Activated CD8-positive, alpha-beta memory T cell treated with anti-CD3 and anti-CD28 coated beads, Interleukin-2, amount 50 U/mL, for 24 hours (primary cell): Measurements from ENCODE around the gene MIA2.
"Not testable (repeated sequence)": the region's sequence is repeated elsewhere in the genome, so short reads cannot be mapped to it uniquely, and the experiment has no call there.

Source experiments
- DNase-seq: peaks from one replicate; pipeline ENCODE4 v3.0.0-alpha.2; 2020; ENCODE audit errors: extremely low read depth

Gene MIA2

GRCh38 chr14:39233680-39234326 is at the start of gene MIA2:
MIA2 (plus strand) TSS chr14:39233915; CDS start chr14:39234115, 200 bp downstream.
- no peak for DNase-seq

GRCh38 chr14:39184628-39185255 is 49.0 kb upstream of the MIA2 start:
- no peak for DNase-seq

GRCh38 chr14:39185256-39186049 is 48.3 kb upstream of the MIA2 start:
- no peak for DNase-seq

GRCh38 chr14:39186941-39187525 is 46.7 kb upstream of the MIA2 start:
- no peak for DNase-seq

- DNase-seq: no peak
These were observed 29.8 kb upstream of the MIA2 start for GRCh38 chr14:39203659-39204606.

- not testable (repeated sequence) for DNase-seq
These were observed 26.3 kb upstream of the MIA2 start for GRCh38 chr14:39207430-39207829.

- DNase-seq: no peak
These were observed 22.5 kb upstream of the MIA2 start for GRCh38 chr14:39211109-39211741.

- no peak for DNase-seq
These were observed 21.7 kb upstream of the MIA2 start for GRCh38 chr14:39212034-39212433.

GRCh38 chr14:39212693-39213092 is 21.0 kb upstream of the MIA2 start:
- DNase-seq: no peak

GRCh38 chr14:39217214-39217879 is 16.4 kb upstream of the MIA2 start:
- no peak for DNase-seq

- DNase-seq: no peak
These were observed 15.4 kb upstream of the MIA2 start for GRCh38 chr14:39218171-39218769.

GRCh38 chr14:39219075-39219499 is 14.6 kb upstream of the MIA2 start:
- DNase-seq: no peak

GRCh38 chr14:39220473-39220872 is 13.2 kb upstream of the MIA2 start:
- not testable (repeated sequence) for DNase-seq

GRCh38 chr14:39228044-39228443 is 5.7 kb upstream of the MIA2 start:
- no peak for DNase-seq

- no peak for DNase-seq
These were observed 5.0 kb upstream of the MIA2 start for GRCh38 chr14:39228509-39229221.

- peak; percentile 25 for DNase-seq
These were observed 4.5 kb upstream of the MIA2 start for GRCh38 chr14:39229222-39229543.

- DNase-seq: no peak
These were observed 4.1 kb upstream of the MIA2 start for GRCh38 chr14:39229601-39230110.

- DNase-seq: no peak
These were observed 3.2 kb upstream of the MIA2 start for GRCh38 chr14:39230416-39231035.
